Measurements from ENCODE around the gene RSAD2.

RSAD2 gene

GRCh38 chr2:6937157-6937556 lies 59.6 kb downstream of the RSAD2 start:
- peaks cover 3% of the 10 kb centered on the region for H3K9me3 Mint-ChIP-seq
- no peak overlapping the region for H3K4me3 Mint-ChIP-seq
- no peaks in the 10 kb centered on the region for H3K27me3 Mint-ChIP-seq (ENCODE audit: low read depth)
- no peak for TF ChIP-seq CTCF (IDR thresholded peaks at IDR 0.05; ENCODE audit: unreplicated experiment in 3 of 3)
- H3K36me3 Mint-ChIP-seq (ENCODE audit: low read depth), result peaks cover 21% of the 10 kb centered on the region
- no peak overlapping the region for H3K27ac Mint-ChIP-seq
- peaks cover 36% of the 10 kb centered on the region for H3K4me1 Mint-ChIP-seq

- Mint-ChIP-seq H3K36me3 (ENCODE audit: low read depth) (peaks cover 24% of the 10 kb centered on the region), H3K27me3 (ENCODE audit: low read depth) (no peaks in the 10 kb centered on the region), H3K9me3 (peaks cover 3% of the 10 kb centered on the region), H3K4me1 (peaks cover 36% of the 10 kb centered on the region), H3K27ac (peak overlapping the region in 1 of 3 experiments; percentile 8), H3K4me3 (no peak overlapping the region)
- TF ChIP-seq CTCF (IDR thresholded peaks at IDR 0.05; ENCODE audit: unreplicated experiment in 3 of 3), result no peak
These were observed 60.0 kb downstream of the RSAD2 start for GRCh38 chr2:6937582-6937981.

GRCh38 chr2:6939071-6939470 lies 61.5 kb downstream of the RSAD2 start:
- H3K27me3 Mint-ChIP-seq (ENCODE audit: low read depth), result no peaks in the 10 kb centered on the region
- H3K9me3 Mint-ChIP-seq, result peaks cover 3% of the 10 kb centered on the region
- TF ChIP-seq CTCF (IDR thresholded peaks at IDR 0.05; ENCODE audit: unreplicated experiment in 3 of 3), result no peak
- H3K4me3 Mint-ChIP-seq, result no peak overlapping the region
- no peak overlapping the region for H3K27ac Mint-ChIP-seq
- peaks cover 42% of the 10 kb centered on the region for H3K4me1 Mint-ChIP-seq
- H3K36me3 Mint-ChIP-seq (ENCODE audit: low read depth), result peaks cover 38% of the 10 kb centered on the region

- Mint-ChIP-seq H3K36me3 (ENCODE audit: low read depth) (peaks cover 45% of the 10 kb centered on the region), H3K4me3 (no peak overlapping the region), H3K27ac (peak overlapping the region in 2 of 3 experiments; percentile 20 to 25), H3K4me1 (peaks cover 47% of the 10 kb centered on the region), H3K9me3 (no peaks in the 10 kb centered on the region), H3K27me3 (ENCODE audit: low read depth) (no peaks in the 10 kb centered on the region)
- no peak for TF ChIP-seq CTCF (IDR thresholded peaks at IDR 0.05; ENCODE audit: unreplicated experiment in 3 of 3)
These were observed 63.2 kb downstream of the RSAD2 start for GRCh38 chr2:6940820-6941219.

- Mint-ChIP-seq H3K36me3 (ENCODE audit: low read depth) (peaks cover 46% of the 10 kb centered on the region), H3K27ac (no peak overlapping the region), H3K27me3 (ENCODE audit: low read depth) (no peaks in the 10 kb centered on the region), H3K4me3 (no peak overlapping the region), H3K9me3 (no peaks in the 10 kb centered on the region), H3K4me1 (peaks cover 42% of the 10 kb centered on the region)
- TF ChIP-seq CTCF (IDR thresholded peaks at IDR 0.05; ENCODE audit: unreplicated experiment in 3 of 3), result no peak
These were observed 63.9 kb downstream of the RSAD2 start for GRCh38 chr2:6941299-6942046.

- H3K9me3 Mint-ChIP-seq, result no peaks in the 10 kb centered on the region
- peaks cover 48% of the 10 kb centered on the region for H3K36me3 Mint-ChIP-seq (ENCODE audit: low read depth)
- peaks cover 43% of the 10 kb centered on the region for H3K4me1 Mint-ChIP-seq
- no peak overlapping the region for H3K4me3 Mint-ChIP-seq
- no peaks in the 10 kb centered on the region for H3K27me3 Mint-ChIP-seq (ENCODE audit: low read depth)
- TF ChIP-seq CTCF (IDR thresholded peaks at IDR 0.05; ENCODE audit: unreplicated experiment in 3 of 3), result no peak
- H3K27ac Mint-ChIP-seq, result peak overlapping the region; percentile 9 to 45 (median 30)
These were observed 65.3 kb downstream of the RSAD2 start for GRCh38 chr2:6942848-6943247.
